IPS DF 4.7 (cell line): ENCODE results near the gene CDKN2D.

Source experiments
- DNase-seq: peaks from one replicate; pipeline ENCODE4 v3.0.0-alpha.2; 2013; ENCODE audit warnings: low spot score; ENCODE audit errors: extremely low read depth

CDKN2D gene

GRCh38 chr19:10568826-10569651, at the start of gene CDKN2D:
Gene CDKN2D (minus strand): TSS chr19:10568979. CDS start chr19:10568653, 326 bp downstream.
- DNase-seq, result peak; percentile 92

- DNase-seq, result no peak
Measured at GRCh38 chr19:10617409-10618121, 48.8 kb upstream of the CDKN2D start.

- DNase-seq, result no peak
Measured at GRCh38 chr19:10615429-10616023, 46.7 kb upstream of the CDKN2D start.

DNA sequence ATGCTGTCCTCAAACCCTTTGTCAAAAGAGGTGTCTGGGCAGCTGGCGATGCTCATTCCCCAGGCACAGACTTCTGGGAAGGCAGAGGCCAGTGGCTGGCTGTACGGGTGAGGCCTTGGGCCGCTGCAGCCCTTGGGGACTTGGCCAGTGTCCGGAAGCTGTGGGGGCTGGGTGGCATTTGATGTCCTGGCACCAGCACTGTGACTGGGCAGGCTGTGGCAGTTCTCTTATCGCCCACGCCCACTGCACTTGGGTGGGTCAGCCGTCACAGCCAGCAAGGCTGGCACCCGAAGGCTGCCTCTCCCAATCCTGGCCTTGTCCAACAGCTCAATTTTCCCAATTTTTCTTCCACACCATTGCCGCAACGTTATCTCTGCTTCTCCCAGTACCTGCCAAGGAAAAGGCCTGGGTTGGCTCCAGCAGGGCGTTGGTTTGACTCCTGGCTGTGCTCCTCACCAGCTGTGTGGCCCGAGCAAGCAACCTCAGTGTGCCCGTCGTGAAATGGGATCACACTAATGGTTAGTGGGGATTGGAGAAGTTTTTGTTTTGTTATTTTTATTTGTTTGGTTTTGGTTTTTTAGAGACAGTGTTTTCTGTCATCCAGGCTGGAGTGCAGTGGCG, 43.8 kb upstream of the CDKN2D start:
- DNase-seq, result no peak

DNA sequence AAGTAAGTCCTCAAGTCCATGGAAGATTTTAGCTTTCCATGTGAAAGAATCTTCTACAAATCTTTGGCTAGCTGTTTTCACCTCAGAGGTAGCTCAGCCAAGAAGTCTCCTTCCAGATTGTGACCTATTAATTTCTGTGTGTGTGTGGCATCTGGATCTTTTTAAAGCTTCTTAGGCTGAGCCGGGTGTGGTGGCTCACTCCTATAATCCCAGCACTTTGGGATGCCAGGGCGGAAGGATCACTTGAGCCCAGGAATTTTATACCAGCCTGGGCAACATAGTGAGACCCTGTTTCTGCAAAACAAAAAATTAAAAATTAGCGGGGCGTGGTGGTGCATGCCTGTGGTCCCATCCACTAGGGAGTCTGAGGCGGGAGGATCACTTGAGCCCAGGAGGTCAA, 43.1 kb upstream of the CDKN2D start:
- no peak for DNase-seq

DNA sequence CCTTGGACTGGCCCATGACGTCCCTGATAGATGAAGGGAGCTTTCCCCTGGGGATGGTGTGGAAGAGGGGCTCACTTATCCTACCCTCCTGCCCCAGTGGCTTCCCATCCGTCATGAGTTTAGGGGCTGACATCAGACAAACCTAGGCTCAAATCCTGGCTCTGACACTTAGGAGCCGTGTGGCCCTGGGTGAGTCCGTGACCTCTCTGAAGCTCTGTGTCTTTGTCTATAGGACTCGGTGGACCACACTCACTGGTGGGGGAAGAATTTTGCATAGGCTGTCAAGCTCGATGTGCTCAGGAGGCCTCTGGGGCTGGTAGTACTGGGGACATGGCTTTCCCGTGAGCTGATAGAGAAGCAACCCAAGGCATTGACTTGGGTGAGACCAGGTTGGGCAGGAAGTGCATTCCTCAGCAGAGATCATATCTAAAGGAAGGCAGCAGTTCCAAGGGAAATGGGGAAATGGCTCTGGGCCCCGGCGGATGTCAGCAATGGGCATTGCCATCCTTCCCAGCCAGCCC, 35.7 kb upstream of the CDKN2D start:
- no peak for DNase-seq

GRCh38 chr19:10603873-10604459, 35.2 kb upstream of the CDKN2D start:
- DNase-seq, result no peak

GRCh38 chr19:10603084-10603872, 34.5 kb upstream of the CDKN2D start:
- DNase-seq, result no peak

- no peak for DNase-seq
Measured at GRCh38 chr19:10602330-10603083, 33.7 kb upstream of the CDKN2D start.

GRCh38 chr19:10601999-10602329, 33.2 kb upstream of the CDKN2D start:
- no peak for DNase-seq

- DNase-seq, result no peak
Measured at GRCh38 chr19:10600149-10600548, 31.4 kb upstream of the CDKN2D start.

DNA sequence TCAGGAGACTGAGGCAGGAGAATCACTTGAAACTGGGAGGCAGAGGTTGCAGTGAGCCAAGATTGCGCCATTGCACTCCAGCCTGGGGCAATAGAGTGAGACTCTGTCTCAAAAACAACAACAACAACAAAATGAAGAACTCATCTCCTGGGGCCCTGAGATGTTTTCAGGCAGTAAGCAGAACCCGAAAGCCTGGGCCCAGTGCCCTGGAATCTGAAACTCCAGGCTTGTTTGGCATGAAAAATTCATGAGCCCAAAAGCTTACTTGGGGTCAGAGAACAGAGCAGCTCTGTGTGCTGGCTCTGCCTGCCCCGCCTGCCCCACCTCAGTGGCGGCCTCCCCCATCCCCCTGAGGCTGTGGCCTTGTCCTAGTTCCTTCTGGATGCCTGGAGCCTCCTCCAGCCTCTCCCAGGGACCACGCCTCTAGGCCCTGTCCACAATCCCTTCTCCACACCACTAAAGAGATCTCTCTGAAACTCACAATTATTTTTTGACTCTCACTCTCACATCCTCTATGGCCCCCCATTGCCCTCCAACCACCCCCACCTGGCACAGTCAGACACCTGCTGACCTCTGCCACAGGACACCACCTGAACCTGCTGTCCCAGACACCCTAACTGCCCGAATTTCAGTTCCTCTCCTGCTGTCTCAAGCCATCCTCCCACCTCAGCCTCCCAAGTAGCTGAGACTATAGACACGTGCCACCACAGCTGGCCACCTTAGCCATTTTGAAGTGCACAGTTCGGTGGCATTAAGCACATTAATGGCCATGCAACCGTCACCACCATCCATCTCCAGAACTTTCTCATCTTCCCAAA, 25.2 kb upstream of the CDKN2D start:
- no peak for DNase-seq

DNA sequence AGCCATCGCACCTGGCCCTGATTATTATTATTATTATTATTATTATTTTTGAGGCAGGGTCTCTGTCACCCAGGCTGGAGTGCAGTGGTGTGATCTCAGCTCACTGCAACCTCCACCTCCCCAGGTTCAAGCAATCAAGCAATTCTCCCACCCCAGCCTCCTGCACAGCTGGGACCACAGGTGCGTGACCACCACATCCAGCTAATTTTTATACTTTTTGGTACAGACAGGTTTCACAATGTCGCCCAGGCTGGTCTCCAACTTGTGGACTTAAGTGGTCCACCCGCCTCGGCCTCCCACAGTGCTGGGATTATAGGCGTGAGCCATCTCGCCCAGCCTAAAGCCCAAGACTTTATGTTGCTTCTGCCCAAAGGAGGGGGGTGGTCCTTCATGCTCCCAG, 24.4 kb upstream of the CDKN2D start:
- no peak for DNase-seq

DNA sequence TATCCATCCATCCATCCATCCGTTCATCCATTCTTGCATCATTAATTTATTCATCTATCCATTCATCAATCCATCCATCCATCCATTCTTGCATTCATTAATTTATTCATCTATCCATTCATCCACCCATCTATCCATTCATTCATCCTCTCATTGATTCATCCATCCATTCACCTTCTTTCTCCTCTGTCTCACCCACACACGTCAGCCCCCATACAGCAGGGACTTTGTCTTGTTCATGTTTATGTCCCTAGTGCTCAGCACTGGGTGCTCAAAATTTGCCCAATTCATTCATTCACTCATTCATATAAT, 19.0 kb upstream of the CDKN2D start:
- no peak for DNase-seq

DNA sequence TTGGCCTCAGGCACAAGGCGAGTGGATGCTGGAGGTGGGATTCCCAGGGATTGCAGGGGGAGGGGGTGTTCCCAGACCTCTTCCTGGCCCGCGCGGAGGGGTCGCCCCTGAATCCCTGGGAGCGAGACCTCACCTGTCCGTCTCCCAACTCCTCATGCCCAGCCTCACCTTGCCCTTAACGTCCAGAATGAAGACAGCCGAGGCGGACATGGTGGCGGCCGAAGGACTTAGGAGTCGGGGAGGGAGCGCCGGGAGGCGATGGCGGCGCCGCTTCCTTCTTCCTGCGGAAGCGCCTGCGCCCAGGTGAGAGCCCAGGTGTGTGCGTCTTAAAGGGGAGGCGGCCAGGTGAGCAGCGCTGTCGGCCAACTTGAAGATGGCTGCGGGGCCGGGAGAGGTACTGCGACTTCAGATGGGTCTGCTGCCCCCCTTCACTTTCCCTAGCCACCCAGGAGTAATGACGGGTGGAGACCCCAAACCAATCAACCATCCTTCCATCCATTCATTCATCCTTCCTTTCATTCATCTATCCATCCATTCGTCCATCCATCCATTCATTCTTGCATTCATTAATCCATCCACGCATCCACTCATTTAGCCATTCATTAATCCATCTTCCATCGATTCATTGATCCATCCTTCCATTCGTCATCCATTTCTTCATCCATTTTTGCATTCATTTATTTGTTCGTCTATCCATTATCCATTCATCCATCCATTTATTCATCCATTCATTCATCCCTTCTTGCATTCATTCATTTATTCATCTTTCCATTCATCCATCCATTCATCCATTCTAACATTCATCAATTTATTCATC, 18.5 kb upstream of the CDKN2D start, which contains the start of gene AP1M2:
Gene AP1M2, minus strand, starts transcription at position 291 of the 817 bp plus-strand sequence. Its CDS starts 81 bp downstream, at position 210.
- no peak for DNase-seq

GRCh38 chr19:10586396-10586795, 17.6 kb upstream of the CDKN2D start:
- DNase-seq, result no peak

DNA sequence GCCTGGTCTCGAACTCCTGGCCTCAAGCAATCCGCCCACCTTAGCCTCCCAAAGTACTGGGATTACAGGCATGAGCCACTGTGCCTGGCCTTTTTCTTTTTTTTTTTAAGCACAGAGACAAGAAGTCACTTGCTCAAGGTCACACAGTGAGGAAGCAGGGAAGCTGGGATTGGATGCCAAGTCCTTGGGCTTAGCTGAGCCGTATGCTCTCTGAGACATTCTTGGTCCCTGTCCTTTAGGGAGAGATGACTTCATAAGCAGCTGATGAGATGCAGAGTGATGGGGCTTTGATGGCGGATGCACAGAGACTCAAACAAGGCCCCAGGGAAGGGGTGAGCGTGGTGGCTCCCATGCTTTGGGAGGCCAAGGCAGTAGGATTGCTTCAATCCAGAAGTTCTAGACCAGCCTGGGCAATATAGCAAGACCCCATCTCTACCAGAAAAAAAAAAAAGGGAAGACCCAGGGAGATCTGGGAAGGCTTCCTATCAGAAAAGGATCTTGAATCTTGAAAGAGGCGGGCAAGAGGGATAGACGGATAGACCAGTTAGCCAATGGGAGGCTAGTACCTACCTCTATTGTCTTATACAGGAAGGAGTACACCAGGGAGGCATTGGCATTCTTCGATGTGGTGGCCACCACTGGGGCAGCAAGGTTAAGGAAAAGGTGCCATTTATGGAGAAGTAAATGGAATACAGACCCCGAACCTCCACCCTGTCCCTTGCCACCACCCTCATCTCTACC, 14.4 kb upstream of the CDKN2D start:
- DNase-seq, result no peak

- DNase-seq, result no peak
Measured at GRCh38 chr19:10582091-10582490, 13.3 kb upstream of the CDKN2D start.
